ENCODE measurements around the gene POLR2I.

DNA sequence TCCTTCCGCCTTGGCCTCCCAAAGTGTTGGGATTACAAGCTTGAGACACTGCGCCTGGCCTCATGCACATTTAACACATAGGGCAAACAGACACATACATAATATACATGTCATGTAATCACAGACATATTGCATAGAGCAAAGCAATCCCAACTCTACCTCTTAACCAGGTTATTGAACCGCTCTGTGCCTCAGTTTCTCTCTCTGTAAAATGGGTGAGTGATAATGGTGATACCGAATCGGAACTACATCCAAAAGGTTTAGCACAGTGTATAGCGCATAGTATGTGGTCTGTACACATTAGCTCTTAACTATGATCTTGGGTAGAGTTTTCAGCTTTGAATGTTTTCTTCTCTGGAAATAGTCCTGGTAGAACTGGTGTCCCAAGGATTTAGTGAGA, 29.9 kb upstream of the POLR2I start:
- TF ChIP-seq POLR2AphosphoS5 (IDR thresholded peaks at IDR 0.05; ENCODE audit: low read depth, low read length) = no peak
- TF ChIP-seq TAF1 (IDR thresholded peaks at IDR 0.05; ENCODE audit: low read depth, low read length) = no peak
- TF ChIP-seq POLR2A (IDR thresholded peaks at IDR 0.05; ENCODE audit: low read depth, low read length) = no peak
- no peak for TF ChIP-seq POU2F2 (IDR thresholded peaks at IDR 0.05; ENCODE audit: low read depth, low read length)
- TF ChIP-seq SPI1 (IDR thresholded peaks at IDR 0.05; ENCODE audit: low read depth, low read length) = no peak
- no peak for TF ChIP-seq PAX5 (IDR thresholded peaks at IDR 0.05; ENCODE audit: insufficient read depth, low read length, severe bottlenecking)

Data from GM12891 (cell line).